GM23338 (cell line): ENCODE results near the gene MEGF8. TPM values are rescaled to one million over a fixed set of nuclear protein-coding genes. Genes with fewer than 3 reads are reported as not detected.
A peak's percentile ranks its signal among the peaks of the same experiment; 100 is the strongest.

Source experiments
- ATAC-seq: fragments of 200-7000 bp; cut with Tn5 transposase; 3 replicates; pipeline ENCODE4 v1.9.1; 2020
- DNase-seq: peaks from one replicate; pipeline ENCODE4 v3.0.0-alpha.2; 2015; ENCODE audit warnings: low spot score
- H2AFZ ChIP-seq: fragments of 200-600 bp; sonication (generic); 2 replicates; pipeline ENCODE4 v1.8.0; 2016; ENCODE audit warnings: antibody characterized with exemption, mild to moderate bottlenecking, moderate library complexity
- H3F3A ChIP-seq: fragments of 200-600 bp; sonication (generic); replicated peaks from 2 replicates; pipeline ENCODE4 v1.8.0; 2017; ENCODE audit warnings: antibody characterized with exemption, mixed run types, low read depth
- H3K27ac ChIP-seq: fragments of 200-600 bp; sonication (generic); 2 replicates; pipeline ENCODE4 v1.6.1; 2016; ENCODE audit warnings: low read depth
- H3K27me3 ChIP-seq: fragments of 200-600 bp; sonication (generic); 2 replicates; pipeline ENCODE4 v1.8.0; 2016; ENCODE audit warnings: mild to moderate bottlenecking, mixed run types, moderate library complexity; ENCODE audit not compliant: insufficient read depth
- H3K36me3 ChIP-seq: fragments of 200-600 bp; sonication (generic); 2 replicates; pipeline ENCODE4 v1.8.0; 2016; ENCODE audit warnings: mild to moderate bottlenecking; ENCODE audit not compliant: insufficient read depth
- H3K4me1 ChIP-seq: fragments of 200-600 bp; sonication (generic); 2 replicates; pipeline ENCODE4 v1.8.0; 2016; ENCODE audit warnings: mild to moderate bottlenecking, moderate library complexity; ENCODE audit not compliant: insufficient read depth
- H3K4me2 ChIP-seq: fragments of 200-600 bp; sonication (generic); 2 replicates; pipeline ENCODE4 v1.7.1; 2017; ENCODE audit warnings: mixed run types
- H3K4me3 ChIP-seq: fragments of 200-600 bp; sonication (generic); 2 replicates; pipeline ENCODE4 v1.6.1; 2016; ENCODE audit warnings: mixed run types
- H3K79me2 ChIP-seq: fragments of 200-600 bp; sonication (generic); replicated peaks from 2 replicates; pipeline ENCODE4 v1.8.0; 2017; ENCODE audit warnings: mild to moderate bottlenecking; ENCODE audit not compliant: insufficient read depth
- H3K9me2 ChIP-seq: fragments of 200-600 bp; sonication (generic); 2 replicates; pipeline ENCODE4 v1.8.0; 2017; ENCODE audit not compliant: insufficient read depth
- H4K20me1 ChIP-seq: fragments of 200-600 bp; sonication (generic); replicated peaks from 2 replicates; pipeline ENCODE4 v1.8.0; 2017; ENCODE audit warnings: mild to moderate bottlenecking; ENCODE audit not compliant: insufficient read depth
- H3K27ac Mint-ChIP-seq: 2 replicates; pipeline ENCODE4 v1.8.0; 2020; ENCODE audit warnings: inconsistent platforms, mild to moderate bottlenecking, moderate library complexity, mixed read lengths
- H3K27me3 Mint-ChIP-seq: 3 replicates; pipeline ENCODE4 v1.8.0; 2022; ENCODE audit warnings: low read depth, mild to moderate bottlenecking, moderate library complexity, mixed read lengths, inconsistent platforms; ENCODE audit not compliant: insufficient read depth, poor library complexity
- H3K36me3 Mint-ChIP-seq: 3 replicates; pipeline ENCODE4 v1.8.0; 2021; ENCODE audit warnings: low read depth, mild to moderate bottlenecking, inconsistent platforms, moderate library complexity, mixed read lengths
- H3K4me1 Mint-ChIP-seq: 3 replicates; pipeline ENCODE4 v1.8.0; 2020; ENCODE audit warnings: mild to moderate bottlenecking, inconsistent platforms, mixed read lengths
- H3K4me3 Mint-ChIP-seq: 3 replicates; pipeline ENCODE4 v1.8.0; 2021; ENCODE audit warnings: moderate library complexity, mild to moderate bottlenecking, inconsistent platforms, mixed read lengths
- H3K9me3 Mint-ChIP-seq: 3 replicates; pipeline ENCODE4 v1.8.0; 2020; ENCODE audit warnings: moderate library complexity, mild to moderate bottlenecking, inconsistent platforms, mixed read lengths
- CREB1 ChIP-seq: fragments of 250-450 bp; sonication (Bioruptor Pico); IDR thresholded peaks from 2 replicates; pipeline ENCODE4 v1.5.0; 2020; ENCODE audit warnings: low read depth, mild to moderate bottlenecking, moderate library complexity
- ETS1 ChIP-seq: IDR thresholded peaks from 2 replicates; pipeline ENCODE4 v1.6.1; 2016; ENCODE audit warnings: antibody characterized with exemption
- EZH2 ChIP-seq: fragments of 200-600 bp; sonication (generic); IDR thresholded peaks from one replicate; pipeline ENCODE4 v1.8.0; 2017; ENCODE audit warnings: antibody characterized with exemption, mild to moderate bottlenecking, low read depth; ENCODE audit not compliant: unreplicated experiment
- EZH2phosphoT487 ChIP-seq: fragments of 200-600 bp; sonication (generic); IDR thresholded peaks from one replicate; pipeline ENCODE4 v1.8.1; 2018; ENCODE audit warnings: antibody characterized with exemption; ENCODE audit not compliant: unreplicated experiment
- JUNB ChIP-seq: IDR thresholded peaks from one replicate; pipeline ENCODE4 v1.6.1; 2016; ENCODE audit warnings: antibody characterized with exemption; ENCODE audit not compliant: unreplicated experiment
- STAT1 ChIP-seq: IDR thresholded peaks from one replicate; pipeline ENCODE4 v1.6.1; 2016; ENCODE audit warnings: antibody characterized with exemption; ENCODE audit not compliant: unreplicated experiment
- ZNF114 ChIP-seq: fragments of 250-450 bp; sonication (Bioruptor Pico); IDR thresholded peaks from 2 replicates; pipeline ENCODE4 v1.5.0; 2020; ENCODE audit warnings: mild to moderate bottlenecking, moderate library complexity
- ZNF331 ChIP-seq: fragments of 250-450 bp; sonication (Bioruptor Pico); IDR thresholded peaks from 2 replicates; pipeline ENCODE4 v1.5.0; 2020; ENCODE audit warnings: low read depth, mild to moderate bottlenecking, moderate library complexity
- polyA plus RNA-seq: library from polyadenylated mRNA; unstranded; fragments of >200 nt; fragmentation: Nextera tagmentation; extraction: Ambion mirVana; gene quantifications from 2 replicates; pipeline ENCODE4 v1.2.1, GENCODE V29; 2016
- total RNA-seq: library from RNA; depleted of rRNA; stranded (reverse); fragments of >200 nt; shearing (Covaris generic); gene quantifications from 2 replicates; pipeline ENCODE4 v1.2.3, GENCODE V29; 2014
- TF ChIP-seq, protein P1 (sequence below): IDR thresholded peaks from one replicate; pipeline ENCODE4 v1.6.1; 2018; ENCODE audit warnings: antibody characterized with exemption; ENCODE audit not compliant: unreplicated experiment

Gene MEGF8
- total and polyA plus RNA-seq, 2 experiments from 2014 or later, result 6.2 to 40.5 TPM

DNA sequence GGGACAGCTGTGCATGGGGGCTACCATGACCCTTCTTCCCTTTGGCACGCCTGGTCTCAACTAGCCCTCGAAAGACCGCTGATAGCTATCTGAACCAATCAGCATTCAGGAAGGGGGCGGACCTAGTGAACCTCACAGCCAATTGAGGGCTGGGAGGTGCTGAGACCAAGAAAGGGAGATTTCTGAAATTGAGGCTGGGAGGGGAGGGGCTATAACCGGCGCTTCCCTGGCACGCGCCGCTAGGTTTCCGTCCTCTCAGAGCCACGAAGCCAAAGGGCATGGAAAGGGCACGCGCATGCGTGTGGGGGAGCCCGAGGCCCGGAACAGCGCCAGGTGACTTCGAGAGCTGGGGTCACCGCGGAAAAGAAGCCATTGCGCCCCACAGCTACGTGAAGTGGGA lies 18.8 kb upstream of the MEGF8 start:
- H3K9me3 Mint-ChIP-seq, result no peaks in the 10 kb centered on the region; the same call in 2 of the 3 replicates
- TF ChIP-seq EZH2phosphoT487 (no peak), ZNF331 (CRISPR knock-in tag) (no peak), ZNF114 (CRISPR knock-in tag) (no peak), CREB1 (CRISPR knock-in tag) (no peak), ETS1 (no peak), JUNB (no peak), STAT1 (no peak), EZH2 (no peak)
- TF ChIP-seq, protein P1, sequence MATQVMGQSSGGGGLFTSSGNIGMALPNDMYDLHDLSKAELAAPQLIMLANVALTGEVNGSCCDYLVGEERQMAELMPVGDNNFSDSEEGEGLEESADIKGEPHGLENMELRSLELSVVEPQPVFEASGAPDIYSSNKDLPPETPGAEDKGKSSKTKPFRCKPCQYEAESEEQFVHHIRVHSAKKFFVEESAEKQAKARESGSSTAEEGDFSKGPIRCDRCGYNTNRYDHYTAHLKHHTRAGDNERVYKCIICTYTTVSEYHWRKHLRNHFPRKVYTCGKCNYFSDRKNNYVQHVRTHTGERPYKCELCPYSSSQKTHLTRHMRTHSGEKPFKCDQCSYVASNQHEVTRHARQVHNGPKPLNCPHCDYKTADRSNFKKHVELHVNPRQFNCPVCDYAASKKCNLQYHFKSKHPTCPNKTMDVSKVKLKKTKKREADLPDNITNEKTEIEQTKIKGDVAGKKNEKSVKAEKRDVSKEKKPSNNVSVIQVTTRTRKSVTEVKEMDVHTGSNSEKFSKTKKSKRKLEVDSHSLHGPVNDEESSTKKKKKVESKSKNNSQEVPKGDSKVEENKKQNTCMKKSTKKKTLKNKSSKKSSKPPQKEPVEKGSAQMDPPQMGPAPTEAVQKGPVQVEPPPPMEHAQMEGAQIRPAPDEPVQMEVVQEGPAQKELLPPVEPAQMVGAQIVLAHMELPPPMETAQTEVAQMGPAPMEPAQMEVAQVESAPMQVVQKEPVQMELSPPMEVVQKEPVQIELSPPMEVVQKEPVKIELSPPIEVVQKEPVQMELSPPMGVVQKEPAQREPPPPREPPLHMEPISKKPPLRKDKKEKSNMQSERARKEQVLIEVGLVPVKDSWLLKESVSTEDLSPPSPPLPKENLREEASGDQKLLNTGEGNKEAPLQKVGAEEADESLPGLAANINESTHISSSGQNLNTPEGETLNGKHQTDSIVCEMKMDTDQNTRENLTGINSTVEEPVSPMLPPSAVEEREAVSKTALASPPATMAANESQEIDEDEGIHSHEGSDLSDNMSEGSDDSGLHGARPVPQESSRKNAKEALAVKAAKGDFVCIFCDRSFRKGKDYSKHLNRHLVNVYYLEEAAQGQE, result no peak

GRCh38 chr19:42309686-42310085 lies 15.7 kb upstream of the MEGF8 start:
- Histone ChIP-seq H3K9me2 (no peaks in the 10 kb centered on the region), H3F3A (0 out of 2 replicates have a peak, but pooled peaks cover 18% of the 10 kb centered on the region), H3K36me3 (no peaks in the 10 kb centered on the region), H2AFZ (no peak overlapping the region), H3K4me3 (no peak overlapping the region), H4K20me1 (no peaks in the 10 kb centered on the region), H3K4me1 (peaks cover 5% of the 10 kb centered on the region; the same call in 1 of the 2 replicates), H3K4me2 (no peak overlapping the region), H3K79me2 (no peaks in the 10 kb centered on the region), H3K27me3 (peaks cover 23% of the 10 kb centered on the region), H3K27ac (no peak overlapping the region)
- TF ChIP-seq CREB1 (CRISPR knock-in tag), result no peak
- H3K4me1 Mint-ChIP-seq, result peaks cover 10% of the 10 kb centered on the region
- H3K36me3 Mint-ChIP-seq, result no peaks in the 10 kb centered on the region
- H3K9me3 Mint-ChIP-seq, result no peaks in the 10 kb centered on the region; the same call in 2 of the 3 replicates
- peaks cover 39% of the 10 kb centered on the region for H3K27me3 Mint-ChIP-seq
- H3K4me3 Mint-ChIP-seq, result no peak overlapping the region
- ATAC-seq (no peak), DNase-seq (no peak)
- H3K27ac Mint-ChIP-seq, result no peak overlapping the region

More for the DNA sequence above, 18.8 kb upstream of the MEGF8 start:
- Mint-ChIP-seq H3K27ac (no peak overlapping the region), H3K36me3 (no peaks in the 10 kb centered on the region), H3K4me3 (no peak overlapping the region), H3K27me3 (peaks cover 32% of the 10 kb centered on the region), H3K4me1 (peaks cover 16% of the 10 kb centered on the region)
- Histone ChIP-seq H4K20me1 (no peaks in the 10 kb centered on the region), H3K27me3 (no peaks in the 10 kb centered on the region), H3K4me1 (peaks cover 9% of the 10 kb centered on the region), H3K4me3 (no peak overlapping the region), H3K9me2 (0 out of 2 replicates have a peak, but pooled peaks cover 4% of the 10 kb centered on the region), H2AFZ (no peak overlapping the region), H3K4me2 (no peak overlapping the region), H3F3A (peaks cover 12% of the 10 kb centered on the region), H3K36me3 (no peaks in the 10 kb centered on the region), H3K79me2 (peaks cover 2% of the 10 kb centered on the region), H3K27ac (no peak overlapping the region)
- peak; percentile 87 for DNase-seq
- peak; percentile 12 for ATAC-seq
